SU-DHL-6 (cell line): ENCODE measurements around the gene UROC1.

Experiments used
- H2AFZ ChIP-seq: fragments of 200-600 bp; sonication (generic); 2 replicates; pipeline ENCODE4 v1.6.1; 2014; ENCODE audit warnings: low read depth, mild to moderate bottlenecking, moderate library complexity, mixed read lengths, antibody characterized with exemption, low read length; ENCODE audit not compliant: severe bottlenecking
- H3F3A ChIP-seq: fragments of 200-600 bp; shearing (Covaris generic); 2 replicates; pipeline ENCODE4 v1.6.0; 2016; ENCODE audit warnings: antibody characterized with exemption, mild to moderate bottlenecking; ENCODE audit not compliant: insufficient read depth
- H3K27ac ChIP-seq: fragments of 200-600 bp; sonication (generic); 2 replicates; pipeline ENCODE4 v1.5.1; 2016; ENCODE audit warnings: low read depth, mild to moderate bottlenecking, low read length, moderate library complexity, mixed read lengths
- H3K27me3 ChIP-seq: fragments of 200-600 bp; sonication (generic), shearing (Covaris generic); 2 replicates; pipeline ENCODE4 v1.6.0; 2014; ENCODE audit warnings: mild to moderate bottlenecking, low read length
- H3K36me3 ChIP-seq: fragments of 200-600 bp; sonication (generic); 2 replicates; pipeline ENCODE4 v1.6.1; 2014; ENCODE audit warnings: mild to moderate bottlenecking, low read length, mixed read lengths
- H3K4me2 ChIP-seq: fragments of 300-600, 200-600 bp; shearing (Covaris generic), sonication (generic); 2 replicates; pipeline ENCODE4 v1.6.0; 2014; ENCODE audit warnings: low read length, low read depth, mild to moderate bottlenecking; ENCODE audit not compliant: poor library complexity, severe bottlenecking
- H3K4me3 ChIP-seq: fragments of 200-600 bp; sonication (generic); 2 replicates; pipeline ENCODE4 v1.5.1; 2014; ENCODE audit warnings: antibody characterized with exemption, low read length, mild to moderate bottlenecking, mixed read lengths; ENCODE audit not compliant: insufficient read depth, poor library complexity, severe bottlenecking
- H3K79me2 ChIP-seq: fragments of 200-600 bp; sonication (generic); 2 replicates; pipeline ENCODE4 v1.6.1; 2014; ENCODE audit warnings: mild to moderate bottlenecking, low read length, moderate library complexity; ENCODE audit not compliant: insufficient read depth
- H3K9ac ChIP-seq: fragments of 200-600 bp; sonication (generic); 2 replicates; pipeline ENCODE4 v1.7.0; 2014; ENCODE audit warnings: mild to moderate bottlenecking, low read length
- H3K9me2 ChIP-seq: fragments of 200-600 bp; sonication (generic); replicated peaks from 2 replicates; pipeline ENCODE4 v1.6.1; 2014; ENCODE audit warnings: low read length; ENCODE audit not compliant: insufficient read depth
- H3K9me3 ChIP-seq: fragments of 200-600 bp; sonication (generic); 2 replicates; pipeline ENCODE4 v1.6.1; 2014; ENCODE audit warnings: low read length, mixed read lengths; ENCODE audit not compliant: insufficient read depth
- H4K20me1 ChIP-seq: fragments of 200-600 bp; sonication (generic); 2 replicates; pipeline ENCODE4 v1.6.1; 2014; ENCODE audit warnings: low read depth, mild to moderate bottlenecking, antibody characterized with exemption, low read length, moderate library complexity, mixed read lengths
- CTCF ChIP-seq: fragments of 200-600 bp; sonication (generic); IDR thresholded peaks from one replicate; pipeline ENCODE4 v1.5.1; 2017; ENCODE audit warnings: antibody characterized with exemption, mild to moderate bottlenecking, low read length, moderate library complexity; ENCODE audit not compliant: insufficient read depth, poor library complexity, severe bottlenecking
- EZH2phosphoT487 ChIP-seq: fragments of 200-600 bp; sonication (generic), shearing (Covaris generic); conservative IDR thresholded peaks from 2 replicates; pipeline ENCODE4 v1.6.1; 2018; ENCODE audit warnings: mild to moderate bottlenecking, antibody characterized with exemption, low read length, moderate library complexity, mixed read lengths

UROC1 gene

GRCh38 chr3:126552688-126553283 is 35.2 kb upstream of the UROC1 start:
- Histone ChIP-seq H3K9ac (no peak overlapping the region), H3K9me2 (no peaks in the 10 kb centered on the region), H3F3A (no peaks in the 10 kb centered on the region), H3K36me3 (no peaks in the 10 kb centered on the region), H2AFZ (no peak overlapping the region), H3K4me3 (no peak overlapping the region), H3K9me3 (no peaks in the 10 kb centered on the region), H3K4me2 (no peak overlapping the region), H4K20me1 (no peaks in the 10 kb centered on the region), H3K79me2 (no peaks in the 10 kb centered on the region), H3K27ac (no peak overlapping the region), H3K27me3 (no peaks in the 10 kb centered on the region)
- no peak for TF ChIP-seq CTCF
- no peak for TF ChIP-seq EZH2phosphoT487

GRCh38 chr3:126551839-126552687 is 34.5 kb upstream of the UROC1 start:
- H3K79me2 ChIP-seq: no peaks in the 10 kb centered on the region
- no peak for TF ChIP-seq CTCF
- H3K9ac ChIP-seq: no peak overlapping the region
- H4K20me1 ChIP-seq: no peaks in the 10 kb centered on the region
- H3K9me3 ChIP-seq: no peaks in the 10 kb centered on the region
- no peak overlapping the region for H3K4me3 ChIP-seq
- H2AFZ ChIP-seq: no peak overlapping the region
- no peaks in the 10 kb centered on the region for H3K9me2 ChIP-seq
- H3K4me2 ChIP-seq: no peak overlapping the region
- no peaks in the 10 kb centered on the region for H3K36me3 ChIP-seq
- no peaks in the 10 kb centered on the region for H3K27me3 ChIP-seq
- no peak overlapping the region for H3K27ac ChIP-seq
- no peaks in the 10 kb centered on the region for H3F3A ChIP-seq

GRCh38 chr3:126551121-126551838 is 33.7 kb upstream of the UROC1 start:
- Histone ChIP-seq H3K9me2 (no peaks in the 10 kb centered on the region), H3K36me3 (no peaks in the 10 kb centered on the region), H3K9me3 (no peaks in the 10 kb centered on the region), H3K4me3 (no peak overlapping the region), H3K79me2 (no peaks in the 10 kb centered on the region), H3K4me2 (no peak overlapping the region), H3F3A (no peaks in the 10 kb centered on the region), H2AFZ (no peak overlapping the region), H4K20me1 (no peaks in the 10 kb centered on the region), H3K27ac (no peak overlapping the region), H3K27me3 (no peaks in the 10 kb centered on the region), H3K9ac (no peak overlapping the region)
- no peak for TF ChIP-seq CTCF
- no peak for TF ChIP-seq EZH2phosphoT487
